Astrocyte (in vitro differentiated cells and primary cell): Measurements from ENCODE around the gene TBC1D14. TPM values are rescaled to one million over a fixed set of nuclear protein-coding genes. Genes with fewer than 3 reads are reported as not detected.
A peak's percentile ranks its signal among the peaks of the same experiment; 100 is the strongest.

Source experiments
- DNase-seq: peaks from one replicate; pipeline ENCODE4 v3.0.0-alpha.2; 2010; ENCODE audit warnings: low read depth
- FAIRE-seq: peaks from 2 replicates; lab custom pipeline; 2011; peaks lifted over from hg19 to GRCh38; lab: Jason Lieb, UNC
- H2AFZ ChIP-seq: 2 replicates; pipeline ENCODE4 v1.6.0; 2012; ENCODE audit warnings: low read depth, low read length, inconsistent platforms
- H3K27ac ChIP-seq: 2 replicates; pipeline ENCODE4 v1.5.1; 2011; ENCODE audit warnings: low read depth, low read length, inconsistent platforms
- H3K27me3 ChIP-seq: 2 replicates; pipeline ENCODE4 v1.6.0; 2011; ENCODE audit warnings: low read length, inconsistent platforms; ENCODE audit not compliant: insufficient read depth
- H3K36me3 ChIP-seq: 2 replicates; pipeline ENCODE4 v1.5.1; 2011; ENCODE audit warnings: low read length, inconsistent platforms; ENCODE audit not compliant: insufficient read depth
- H3K4me1 ChIP-seq: 2 replicates; pipeline ENCODE4 v1.5.1; 2011; ENCODE audit warnings: low read length, inconsistent platforms; ENCODE audit not compliant: insufficient read depth
- H3K4me2 ChIP-seq: 2 replicates; pipeline ENCODE4 v1.6.0; 2012; ENCODE audit warnings: low read length, inconsistent platforms
- H3K4me3 ChIP-seq: 2 replicates; pipeline ENCODE4 v1.5.1; 2011; ENCODE audit warnings: low read depth, mild to moderate bottlenecking, low read length, inconsistent platforms; ENCODE audit not compliant: insufficient read depth
- H3K79me2 ChIP-seq: 2 replicates; pipeline ENCODE4 v1.6.0; 2012; ENCODE audit warnings: mild to moderate bottlenecking, low read length, inconsistent platforms; ENCODE audit not compliant: insufficient read depth
- H3K9ac ChIP-seq: 2 replicates; pipeline ENCODE4 v1.6.0; 2012; ENCODE audit warnings: mild to moderate bottlenecking, low read length, inconsistent platforms
- H3K9me3 ChIP-seq: 2 replicates; pipeline ENCODE4 v1.5.1; 2012; ENCODE audit warnings: low read depth, mild to moderate bottlenecking, low read length, inconsistent platforms; ENCODE audit not compliant: insufficient read depth
- H4K20me1 ChIP-seq: 2 replicates; pipeline ENCODE4 v1.6.0; 2012; ENCODE audit warnings: low read length, inconsistent platforms; ENCODE audit not compliant: insufficient read depth
- H3K27ac Mint-ChIP-seq: one replicate; pipeline ENCODE4 v1.8.0; 2021; ENCODE audit warnings: mild to moderate bottlenecking, mixed read lengths; ENCODE audit not compliant: unreplicated experiment
- H3K27me3 Mint-ChIP-seq: one replicate; pipeline ENCODE4 v1.8.0; 2021; ENCODE audit warnings: low read depth, mixed read lengths; ENCODE audit not compliant: unreplicated experiment
- H3K36me3 Mint-ChIP-seq: one replicate; pipeline ENCODE4 v1.8.0; 2021; ENCODE audit warnings: low read depth, mixed read lengths; ENCODE audit not compliant: unreplicated experiment
- H3K4me1 Mint-ChIP-seq: one replicate; pipeline ENCODE4 v1.8.0; 2021; ENCODE audit warnings: low read depth, mixed read lengths; ENCODE audit not compliant: unreplicated experiment
- H3K4me3 Mint-ChIP-seq: one replicate; pipeline ENCODE4 v1.8.0; 2021; ENCODE audit warnings: mild to moderate bottlenecking, moderate library complexity, mixed read lengths; ENCODE audit not compliant: unreplicated experiment
- H3K9me3 Mint-ChIP-seq: one replicate; pipeline ENCODE4 v1.8.0; 2021; ENCODE audit warnings: mild to moderate bottlenecking, mixed read lengths; ENCODE audit not compliant: unreplicated experiment
- CTCF ChIP-seq: IDR thresholded peaks from 2 replicates; pipeline ENCODE4 v1.5.1; 2011; ENCODE audit warnings: low read depth, mild to moderate bottlenecking, inconsistent platforms, low read length, moderate library complexity; ENCODE audit not compliant: insufficient read depth
- EZH2 ChIP-seq: IDR thresholded peaks from 2 replicates; pipeline ENCODE4 v1.6.1; 2012; ENCODE audit warnings: mild to moderate bottlenecking, low read length, inconsistent platforms; ENCODE audit not compliant: insufficient read depth
- total RNA-seq: library from RNA; stranded (reverse); gene quantifications from 2 replicates; pipeline ENCODE4 v1.2.1, GENCODE V29; 2021

TBC1D14 gene
- total RNA-seq, 1 donor from 2014 or later = 30.4 TPM

GRCh38 chr4:7020290-7020689 is 110.7 kb downstream of the TBC1D14 start:
- H3K79me2 ChIP-seq = peaks cover 7% of the 10 kb centered on the region

GRCh38 chr4:7020856-7021255 is 111.2 kb downstream of the TBC1D14 start:
- Histone ChIP-seq H3K4me2 (no peak overlapping the region), H3K36me3 (no peaks in the 10 kb centered on the region), H3K27ac (no peak overlapping the region), H3K9ac (no peak overlapping the region), H2AFZ (no peak overlapping the region), H3K27me3 (no peaks in the 10 kb centered on the region), H3K4me1 (peaks cover 15% of the 10 kb centered on the region), H3K4me3 (no peak overlapping the region), H3K9me3 (no peaks in the 10 kb centered on the region), H3K79me2 (peaks cover 7% of the 10 kb centered on the region), H4K20me1 (peaks cover 11% of the 10 kb centered on the region)
- H3K27ac Mint-ChIP-seq = peak overlapping the region; percentile 84
- no peaks in the 10 kb centered on the region for H3K27me3 Mint-ChIP-seq
- no peak overlapping the region for H3K4me3 Mint-ChIP-seq
- DNase-seq (no peak), FAIRE-seq (no peak)
- peaks cover 32% of the 10 kb centered on the region for H3K4me1 Mint-ChIP-seq
- H3K9me3 Mint-ChIP-seq = no peaks in the 10 kb centered on the region
- H3K36me3 Mint-ChIP-seq = peaks cover 20% of the 10 kb centered on the region
- TF ChIP-seq CTCF = no peak
- no peak for TF ChIP-seq EZH2

More at GRCh38 chr4:7020290-7020689, 110.7 kb downstream of the TBC1D14 start:
- Histone ChIP-seq H3K36me3 (peaks cover 3% of the 10 kb centered on the region), H3K4me1 (peaks cover 15% of the 10 kb centered on the region), H3K4me2 (no peak overlapping the region), H2AFZ (no peak overlapping the region), H3K9me3 (no peaks in the 10 kb centered on the region), H3K27me3 (no peaks in the 10 kb centered on the region), H3K27ac (no peak overlapping the region), H3K4me3 (no peak overlapping the region), H3K9ac (no peak overlapping the region), H4K20me1 (peaks cover 11% of the 10 kb centered on the region)
- Mint-ChIP-seq H3K4me3 (no peak overlapping the region), H3K36me3 (peaks cover 22% of the 10 kb centered on the region), H3K9me3 (no peaks in the 10 kb centered on the region), H3K4me1 (peaks cover 32% of the 10 kb centered on the region), H3K27me3 (no peaks in the 10 kb centered on the region), H3K27ac (peak overlapping the region; percentile 84)
- DNase-seq (no peak), FAIRE-seq (no peak)
- TF ChIP-seq CTCF (no peak), EZH2 (no peak)

- Mint-ChIP-seq H3K27ac (peak overlapping the region; percentile 84), H3K4me3 (no peak overlapping the region), H3K9me3 (no peaks in the 10 kb centered on the region), H3K27me3 (no peaks in the 10 kb centered on the region), H3K4me1 (peaks cover 32% of the 10 kb centered on the region), H3K36me3 (peaks cover 17% of the 10 kb centered on the region)
- Histone ChIP-seq H4K20me1 (peaks cover 11% of the 10 kb centered on the region), H3K9ac (no peak overlapping the region), H3K4me1 (peaks cover 15% of the 10 kb centered on the region), H3K4me3 (no peak overlapping the region), H3K36me3 (no peaks in the 10 kb centered on the region), H2AFZ (no peak overlapping the region), H3K27me3 (no peaks in the 10 kb centered on the region), H3K9me3 (no peaks in the 10 kb centered on the region), H3K27ac (peak overlapping the region; percentile 66), H3K4me2 (no peak overlapping the region), H3K79me2 (peaks cover 7% of the 10 kb centered on the region)
- FAIRE-seq = no peak
- no peak for DNase-seq
- TF ChIP-seq CTCF = no peak
- TF ChIP-seq EZH2 = no peak
Observed at GRCh38 chr4:7021355-7021754, 111.7 kb downstream of the TBC1D14 start.
